Mucosa of gallbladder (tissue), 1 donor: ENCODE measurements around the gene PHLDB1. TPM values are rescaled to one million over a fixed set of nuclear protein-coding genes. Genes with fewer than 3 reads are reported as not detected.
"Not testable (repeated sequence)": the region's sequence is repeated elsewhere in the genome, so short reads cannot be mapped to it uniquely, and the experiment has no call there.

Experiments
- DNase-seq: peaks from one replicate; pipeline ENCODE4 v3.0.0-alpha.2; 2020; ENCODE audit warnings: low spot score
- total RNA-seq: library from RNA; stranded (reverse); gene quantifications from one replicate; pipeline ENCODE4 v1.2.1, GENCODE V29; 2021
- donor health status: DM: no; HTN: no; CAD: no.

PHLDB1 gene
- total RNA-seq, 1 donor from 2014 or later: 89.6 TPM

DNA sequence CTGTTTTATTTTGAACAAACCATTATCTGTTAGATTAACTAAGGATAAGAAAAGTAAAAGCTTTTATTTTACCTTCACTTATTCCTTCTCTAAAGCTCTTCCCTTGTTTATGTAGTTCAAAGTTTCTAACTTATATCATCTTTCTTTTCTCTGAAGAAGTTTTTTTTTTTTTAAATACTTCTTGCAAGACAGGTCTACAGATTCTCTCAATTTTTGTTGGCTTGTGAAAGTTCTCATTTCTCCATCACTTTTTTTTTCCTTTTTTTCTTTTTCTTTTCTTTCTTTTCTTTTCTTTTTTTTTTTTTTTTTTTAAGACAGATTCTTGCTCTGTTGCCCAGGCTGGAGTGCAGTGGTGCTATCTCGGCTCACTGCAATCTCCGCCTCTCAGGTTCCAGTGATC lies 76.8 kb downstream of the PHLDB1 start:
- DNase-seq: no peak

GRCh38 chr11:118687906-118688305 lies 80.5 kb downstream of the PHLDB1 start:
- no peak for DNase-seq

DNA sequence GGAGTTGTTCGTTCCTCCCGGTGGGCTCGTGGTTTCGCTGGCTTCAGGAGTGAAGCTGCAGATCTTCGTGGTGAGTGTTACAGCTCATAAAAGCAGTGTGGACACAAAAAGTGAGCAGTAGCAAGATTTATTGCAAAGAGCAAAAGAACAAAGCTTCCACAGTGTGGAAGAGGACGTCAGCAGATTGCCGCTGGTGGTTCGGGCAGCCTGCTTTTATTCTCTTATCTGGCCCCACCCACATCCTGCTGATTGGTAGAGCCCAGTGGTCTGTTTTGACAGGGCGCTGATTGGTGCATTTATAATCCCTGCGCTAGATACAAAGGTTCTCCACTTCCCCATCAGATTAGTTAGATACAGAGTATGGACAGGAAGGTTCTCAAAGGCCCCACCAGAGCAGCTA lies 80.9 kb downstream of the PHLDB1 start:
- not testable (repeated sequence) for DNase-seq

- no peak for DNase-seq
These were observed 81.6 kb downstream of the PHLDB1 start for GRCh38 chr11:118688851-118689502.

DNA sequence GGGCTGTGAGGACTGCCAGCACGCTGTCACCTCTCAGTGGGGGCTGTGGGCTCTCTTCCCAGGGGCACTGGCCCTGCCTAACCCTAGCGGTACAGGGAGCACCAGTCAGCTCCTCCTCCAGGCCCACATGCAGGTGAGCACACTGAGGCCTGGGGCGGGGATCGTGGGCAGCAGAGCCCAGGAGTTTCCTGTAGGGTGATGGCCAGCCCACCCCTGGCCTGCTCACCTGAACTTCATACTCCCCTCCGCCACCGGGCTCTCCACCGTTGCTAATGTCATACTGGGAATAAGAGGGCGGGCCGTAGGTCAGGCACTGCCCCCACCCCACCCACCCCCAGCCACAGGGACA lies 82.1 kb downstream of the PHLDB1 start:
- no peak for DNase-seq

GRCh38 chr11:118689852-118690552 lies 82.6 kb downstream of the PHLDB1 start:
- peak; percentile 96 for DNase-seq

DNA sequence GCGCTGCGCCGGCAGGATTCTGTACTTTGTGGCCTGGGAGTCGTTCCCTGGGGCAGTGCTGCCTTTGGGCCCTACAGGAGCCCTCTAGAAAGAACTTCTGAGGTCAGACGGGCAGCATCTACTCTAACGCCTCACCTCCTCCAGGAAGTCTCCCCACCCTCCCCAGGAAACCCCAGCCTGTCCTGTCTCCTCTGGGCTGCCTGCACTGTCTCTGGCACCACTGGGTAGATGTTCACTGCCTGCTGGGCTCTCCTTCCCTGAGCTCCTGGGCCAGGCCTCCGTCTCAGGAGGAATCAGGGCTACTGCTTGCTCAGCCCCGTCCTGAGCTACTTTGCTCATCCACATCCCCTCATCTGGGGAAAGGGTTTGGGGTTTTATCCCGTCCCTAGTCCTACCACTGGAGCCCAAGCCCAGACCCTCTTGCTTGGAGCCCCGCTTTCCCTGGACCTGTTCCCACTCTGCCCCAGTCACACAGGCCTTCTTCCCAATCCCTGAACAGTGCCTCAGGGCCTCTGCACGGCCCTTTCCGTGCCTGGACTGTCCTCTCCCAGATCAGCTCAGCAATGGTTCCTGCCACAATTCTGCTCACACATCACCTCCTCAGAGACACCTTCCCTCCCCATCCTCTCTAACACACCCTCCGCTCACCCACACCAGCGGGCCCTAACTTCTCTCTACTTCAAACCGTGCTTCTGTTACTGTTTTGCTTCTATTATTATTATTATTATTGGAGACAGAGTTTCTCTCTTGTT lies 83.3 kb downstream of the PHLDB1 start:
- no peak for DNase-seq

- DNase-seq: no peak
These were observed 84.8 kb downstream of the PHLDB1 start for GRCh38 chr11:118691926-118692830.

GRCh38 chr11:118694185-118694584 lies 86.8 kb downstream of the PHLDB1 start:
- DNase-seq: no peak

- no peak for DNase-seq
These were observed 87.4 kb downstream of the PHLDB1 start for GRCh38 chr11:118694771-118695170.

GRCh38 chr11:118696673-118697226 lies 89.3 kb downstream of the PHLDB1 start:
- no peak for DNase-seq

GRCh38 chr11:118697346-118697745 lies 89.9 kb downstream of the PHLDB1 start:
- no peak for DNase-seq

DNA sequence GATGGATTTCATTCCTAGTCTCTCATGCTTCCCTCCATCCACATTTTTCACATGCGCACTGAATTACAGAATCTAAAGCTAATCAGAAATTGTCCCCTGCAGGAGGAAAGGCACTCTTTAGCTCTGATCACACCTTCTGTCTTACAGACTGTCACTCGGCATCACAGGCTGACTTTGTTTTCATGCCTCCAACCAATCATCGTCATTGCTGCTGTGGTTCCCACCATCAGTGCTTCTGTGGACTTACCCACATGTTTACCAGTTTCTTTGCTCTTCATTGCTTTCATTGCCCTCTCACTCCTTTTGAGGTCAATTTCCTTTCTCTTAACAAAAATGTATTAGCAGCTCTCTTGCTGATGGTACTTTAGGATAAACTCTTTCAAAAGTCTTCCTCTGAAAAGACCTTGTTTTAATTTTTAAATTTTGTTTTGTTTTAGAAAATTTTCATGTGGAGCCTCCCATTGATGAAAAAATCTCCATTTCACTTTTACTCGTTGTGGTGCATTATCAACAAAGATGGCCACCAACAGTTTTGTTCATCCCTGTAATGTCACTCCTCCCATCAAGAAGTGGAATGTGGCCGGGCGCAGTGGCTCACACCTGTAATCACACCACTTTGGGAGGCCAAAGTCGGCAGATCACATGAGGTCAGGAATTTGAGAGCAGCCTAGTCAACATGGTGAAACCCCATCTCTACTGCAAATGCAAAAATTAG lies 92.2 kb downstream of the PHLDB1 start:
- DNase-seq: no peak

- peak; percentile 34 for DNase-seq
These were observed 96.2 kb downstream of the PHLDB1 start for GRCh38 chr11:118703563-118704106.

DNA sequence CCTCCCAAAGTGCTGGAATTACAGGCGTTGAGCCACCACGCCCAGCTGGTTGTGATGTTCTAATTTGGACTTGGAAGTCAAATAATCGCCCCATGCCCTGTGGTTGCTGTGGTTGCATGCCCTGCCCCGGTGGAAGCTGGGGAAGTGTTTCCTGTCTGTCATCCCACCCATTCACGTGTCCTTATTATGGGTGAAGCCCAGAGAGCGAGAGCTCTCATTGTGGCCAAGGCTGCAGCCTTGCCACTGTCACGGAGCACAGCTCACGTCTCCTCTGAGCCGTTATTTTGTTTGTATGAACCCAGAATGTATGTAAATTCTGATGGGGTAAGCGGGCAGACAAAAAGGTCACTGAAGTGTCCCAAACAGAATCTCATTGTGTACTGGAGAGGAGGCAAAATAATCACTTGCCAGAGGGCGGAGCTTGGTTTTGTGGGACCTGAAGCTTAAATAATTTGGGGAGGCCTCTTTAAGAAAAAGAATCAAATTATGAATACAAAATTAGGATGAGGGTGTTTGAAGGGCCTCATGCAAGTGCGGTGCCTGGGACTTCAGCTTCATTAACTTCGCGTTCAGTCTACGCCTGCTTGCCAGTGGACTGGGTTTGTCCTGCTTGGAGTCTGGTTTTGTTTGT lies 97.8 kb downstream of the PHLDB1 start:
- no peak for DNase-seq

GRCh38 chr11:118705791-118706545 lies 98.6 kb downstream of the PHLDB1 start:
- DNase-seq: no peak

GRCh38 chr11:118706546-118706825 lies 99.1 kb downstream of the PHLDB1 start:
- no peak for DNase-seq
